NCI-H146 treated with DMSO at 0.1 percent for 48 hours (cell line): Measurements from ENCODE around the gene NPLOC4.

Experiments
- DNase-seq: peaks from one replicate; lab custom pipeline; 2025; ENCODE audit not compliant: unreplicated experiment; lab: John Stamatoyannopoulos, UW

Gene NPLOC4

GRCh38 chr17:81664051-81664470, 27.1 kb upstream of the NPLOC4 start:
- no peak for DNase-seq

GRCh38 chr17:81662002-81662401, 25.1 kb upstream of the NPLOC4 start:
- no peak for DNase-seq

DNA sequence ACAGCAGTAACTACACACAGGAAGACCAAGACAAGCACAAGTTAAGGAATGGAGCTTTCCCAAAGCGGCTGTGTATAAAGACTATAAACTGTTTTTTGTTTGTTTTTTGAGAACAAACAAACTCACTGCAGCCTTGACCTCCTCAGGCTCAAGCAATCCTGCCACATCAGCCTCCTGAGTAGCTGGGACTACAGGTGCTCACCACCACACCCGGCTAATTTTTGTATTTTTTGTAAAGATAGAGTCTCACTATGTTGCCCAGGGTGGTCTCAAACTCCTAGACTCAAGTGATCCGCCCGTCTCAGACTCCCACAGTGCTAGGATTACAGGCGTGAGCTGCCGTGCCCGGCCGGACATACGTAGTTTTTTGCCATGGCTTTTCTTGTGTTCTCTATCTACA, 23.5 kb upstream of the NPLOC4 start:
- no peak for DNase-seq

GRCh38 chr17:81659038-81659437, 22.1 kb upstream of the NPLOC4 start:
- no peak for DNase-seq

DNA sequence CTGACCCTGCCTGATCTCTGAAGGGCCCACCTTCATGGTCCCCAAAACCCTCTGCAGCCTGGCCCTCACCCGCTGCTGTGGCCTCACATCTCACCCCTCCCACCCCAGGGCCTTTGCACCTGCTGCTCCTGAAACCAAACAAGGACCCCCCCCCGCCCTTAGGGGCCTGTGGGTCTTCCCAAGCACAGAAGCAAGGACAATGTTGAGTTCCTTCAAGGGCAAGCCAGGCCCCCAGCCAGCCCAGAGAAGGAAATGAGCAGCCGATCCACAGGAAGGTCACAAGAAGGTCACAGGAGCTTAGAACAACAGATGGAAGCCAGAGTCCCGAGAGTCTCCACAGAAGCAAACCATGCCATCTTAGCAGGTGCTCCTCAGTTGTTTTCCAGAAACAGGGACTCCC, 19.9 kb upstream of the NPLOC4 start:
- no peak for DNase-seq

- DNase-seq = no peak
These were observed 19.3 kb upstream of the NPLOC4 start, which contains the start of gene PDE6G for GRCh38 chr17:81656118-81656743. Gene PDE6G (minus strand): TSS chr17:81656542. CDS start chr17:81653305, 3,237 bp downstream.

DNA sequence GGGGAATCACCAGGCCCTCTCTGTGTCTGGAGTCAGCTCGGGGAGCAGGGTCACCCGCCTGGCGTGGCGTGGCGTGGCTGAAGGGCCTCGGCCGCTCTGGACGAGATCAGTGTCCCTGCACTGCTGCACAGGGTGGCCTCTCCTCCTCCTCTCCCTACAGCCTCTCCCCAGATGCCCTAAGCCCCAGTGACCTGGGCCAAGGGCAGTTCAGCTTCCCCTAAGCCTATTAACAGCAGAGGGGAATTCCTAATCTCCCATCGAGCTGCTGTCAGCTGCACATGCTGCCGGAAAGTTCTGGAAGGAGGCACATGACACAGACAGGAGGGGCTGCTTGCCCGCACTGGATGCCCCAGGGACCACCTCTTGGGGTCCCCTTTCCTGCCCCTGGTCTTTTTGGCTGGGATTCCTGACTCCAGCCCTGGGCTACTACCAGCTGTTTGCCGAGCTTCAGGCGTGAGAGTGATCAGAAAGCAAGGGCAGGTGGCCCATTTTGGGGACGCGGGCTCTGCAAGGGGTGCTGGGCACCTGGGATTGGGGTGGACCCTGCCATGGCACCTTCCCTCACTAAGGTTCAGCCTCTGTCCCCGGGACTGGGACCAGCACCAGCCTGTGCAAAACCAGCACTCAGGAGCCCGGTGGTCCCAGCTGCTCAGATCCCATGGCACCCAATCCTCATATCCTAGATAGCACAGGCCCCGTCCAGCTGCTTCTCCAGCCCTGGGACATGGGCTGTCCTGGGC, 18.6 kb upstream of the NPLOC4 start:
- no peak for DNase-seq

- no peak for DNase-seq
These were observed 16.2 kb upstream of the NPLOC4 start for GRCh38 chr17:81652906-81653771.

GRCh38 chr17:81651692-81652091, 14.8 kb upstream of the NPLOC4 start:
- DNase-seq = no peak

GRCh38 chr17:81650951-81651350, 14.0 kb upstream of the NPLOC4 start:
- DNase-seq = no peak

DNA sequence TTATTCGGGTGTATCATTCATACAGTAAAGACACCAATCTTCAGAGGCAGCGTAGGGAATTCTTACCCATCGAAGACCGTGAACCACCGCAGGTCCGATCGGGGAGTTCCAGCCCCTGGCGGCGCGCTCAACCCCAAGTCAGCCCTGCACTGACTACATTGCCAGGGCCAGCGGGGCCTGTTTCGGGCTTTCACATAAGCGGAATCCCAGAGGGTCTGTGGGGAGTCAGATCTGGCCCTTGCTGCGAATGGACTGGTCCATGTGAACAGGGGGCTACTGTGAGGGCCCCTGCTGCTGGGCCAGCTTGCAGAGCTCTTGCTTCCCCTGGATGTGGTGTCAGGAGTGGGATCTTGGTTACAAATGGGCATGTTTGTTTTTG, 11.8 kb upstream of the NPLOC4 start:
- no peak for DNase-seq

DNA sequence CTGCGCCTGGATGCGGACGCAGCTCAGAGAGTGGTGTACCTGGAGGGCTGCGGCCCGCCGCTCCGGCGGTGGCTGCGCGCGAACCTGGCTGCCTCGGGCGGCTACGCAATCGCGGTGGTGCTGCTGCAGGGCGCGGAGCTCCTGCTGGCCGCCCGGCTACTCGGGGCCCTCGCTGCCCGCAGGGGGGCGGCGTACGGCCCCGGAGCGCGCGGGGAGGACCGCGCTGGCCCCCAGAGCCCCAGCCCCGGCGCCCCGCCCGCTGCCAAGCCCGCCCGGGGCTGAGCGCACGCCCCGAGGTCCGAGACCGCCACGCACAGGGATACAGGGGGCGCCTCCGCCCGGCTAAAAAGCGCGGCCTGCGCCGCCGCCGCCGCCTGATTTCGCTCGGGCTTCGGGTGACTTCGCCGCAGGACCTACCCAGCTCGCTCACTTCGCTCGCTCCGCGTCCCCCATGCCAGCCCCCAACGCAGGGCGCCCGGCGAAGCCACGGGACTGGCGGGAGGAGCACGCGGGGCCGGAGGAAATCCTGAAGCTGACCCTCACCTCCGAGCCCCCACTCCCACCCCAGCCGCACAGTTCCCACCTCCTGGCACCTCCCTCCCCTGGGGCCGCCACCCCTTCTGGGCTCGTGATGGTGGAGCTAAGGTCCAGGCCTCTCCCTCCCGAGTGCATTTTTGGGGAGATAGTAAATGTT, 11.2 kb upstream of the NPLOC4 start:
- no peak for DNase-seq

DNA sequence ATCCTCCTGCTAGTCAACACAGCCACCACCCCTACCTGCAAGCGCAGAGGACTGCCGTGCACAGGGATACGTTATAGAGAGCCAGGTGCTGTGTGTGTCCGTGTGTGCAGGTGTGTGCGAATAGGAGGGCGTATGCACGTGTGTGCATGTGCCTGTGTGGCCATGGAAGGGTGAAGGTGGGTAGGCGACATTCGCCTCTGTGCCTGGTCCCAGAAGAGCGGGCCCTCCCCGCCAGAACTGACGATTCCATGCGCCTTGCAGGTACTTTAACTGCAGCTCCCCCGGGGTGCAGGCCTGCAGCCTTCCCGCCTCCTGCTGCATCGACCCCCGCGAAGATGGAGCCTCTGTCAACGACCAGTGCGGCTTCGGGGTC, 10.7 kb upstream of the NPLOC4 start:
- DNase-seq = peak; percentile 22

DNA sequence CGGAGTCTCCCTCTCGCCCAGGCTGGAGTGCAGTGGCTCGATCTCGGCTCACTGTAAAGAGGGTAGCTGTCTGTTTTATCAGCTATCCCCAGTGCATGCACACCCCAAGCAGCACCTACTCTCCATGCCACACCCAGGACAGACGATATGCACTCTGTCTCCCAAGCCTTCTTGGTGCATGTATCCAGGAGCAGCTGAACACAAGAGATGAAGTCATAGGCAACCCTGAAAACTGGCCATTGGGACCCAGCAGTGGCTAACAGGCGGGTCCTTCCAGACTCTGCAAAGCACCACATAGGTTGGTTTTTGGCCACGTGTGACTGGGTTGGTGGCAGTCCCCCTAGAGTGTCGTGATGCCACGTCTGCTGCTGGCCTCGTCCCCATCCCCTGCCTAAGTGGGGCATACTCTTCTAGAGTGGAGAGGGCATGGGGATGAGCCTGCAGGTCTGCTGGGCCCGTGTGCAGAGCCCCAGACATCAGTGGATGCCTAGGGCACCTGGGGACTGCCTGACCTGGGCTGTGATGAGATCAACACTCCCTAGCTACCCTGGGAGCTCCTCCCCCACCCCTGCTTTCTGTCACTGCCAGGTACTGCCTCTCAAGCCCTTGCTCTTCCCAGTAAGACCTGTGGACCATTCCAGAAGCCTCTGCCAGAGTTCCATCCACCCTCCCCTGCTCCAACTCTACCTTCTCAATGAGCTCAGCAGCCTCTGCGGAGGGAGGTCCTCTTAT, 10.1 kb upstream of the NPLOC4 start:
- no peak for DNase-seq

GRCh38 chr17:81644976-81645952, 8.4 kb upstream of the NPLOC4 start:
- DNase-seq = no peak

GRCh38 chr17:81644496-81644895, 7.6 kb upstream of the NPLOC4 start:
- no peak for DNase-seq

DNA sequence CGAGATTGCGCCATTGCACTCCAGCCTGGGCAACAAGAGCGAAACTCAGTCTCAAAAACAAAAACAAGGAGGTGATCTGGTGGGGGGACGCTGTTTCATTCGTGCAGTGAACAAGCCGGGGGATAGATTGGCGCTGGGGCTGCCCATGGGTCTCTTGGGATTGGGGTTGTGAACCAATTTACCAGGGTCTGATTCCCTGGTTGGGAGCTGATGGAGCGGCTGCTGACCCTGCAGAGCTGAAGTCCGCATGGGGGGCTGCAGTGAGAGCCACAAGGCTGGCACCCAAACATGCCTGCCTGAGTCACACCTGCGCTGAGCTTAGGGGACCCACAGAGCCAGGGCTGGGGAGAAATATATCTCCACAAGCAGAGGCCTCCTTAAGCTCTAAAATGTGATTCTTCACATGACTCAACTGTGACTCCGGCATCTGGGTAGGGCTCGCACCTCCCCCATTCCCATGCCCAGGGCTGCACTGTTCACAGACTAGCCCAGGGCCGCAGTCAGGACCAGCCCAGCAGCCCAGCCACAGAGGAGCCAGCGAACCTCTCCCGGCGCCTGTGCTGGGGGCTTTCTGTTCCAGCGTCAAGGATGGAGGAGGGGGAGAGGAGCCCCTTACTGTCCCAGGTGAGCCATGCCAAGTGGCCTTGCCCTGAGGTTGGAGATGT, 5.0 kb upstream of the NPLOC4 start:
- no peak for DNase-seq

- no peak for DNase-seq
These were observed 3.1 kb upstream of the NPLOC4 start for GRCh38 chr17:81640011-81640410.

DNA sequence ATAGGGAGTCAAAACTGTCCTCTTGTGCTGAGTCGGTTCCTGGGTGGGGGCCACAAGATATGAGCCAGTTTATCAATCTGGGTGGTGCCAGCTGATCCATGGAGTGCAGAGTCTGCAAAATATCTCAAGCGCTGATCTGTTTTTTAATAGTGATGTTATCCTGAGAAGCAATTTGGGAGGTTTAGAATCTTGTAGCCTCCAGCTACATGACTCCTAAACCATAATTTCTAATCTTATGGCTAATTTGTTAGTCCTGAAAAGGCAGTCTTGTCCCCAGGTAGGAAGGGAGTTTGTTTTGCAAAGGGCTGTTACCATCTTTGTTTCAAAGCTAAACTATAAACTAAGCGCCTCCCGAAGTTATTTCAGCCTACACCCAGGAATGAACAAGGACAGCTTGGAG, 1.8 kb upstream of the NPLOC4 start:
- DNase-seq = no peak
